OCI-LY1 (cell line): ENCODE data around the gene TDRKH.

Source experiments
- CTCF ChIP-seq: fragments of 200-600 bp; sonication (generic), shearing (Covaris generic); IDR thresholded peaks from 2 replicates; pipeline ENCODE4 v1.5.1; 2017; ENCODE audit warnings: mild to moderate bottlenecking, antibody characterized with exemption, low read length, moderate library complexity, mixed read lengths
- EZH2 ChIP-seq: fragments of 200-600 bp; sonication (generic), shearing (Covaris generic); IDR thresholded peaks from 2 replicates; pipeline ENCODE4 v1.8.0; 2017; ENCODE audit warnings: borderline replicate concordance, mixed run types, mild to moderate bottlenecking, antibody characterized with exemption, low read length, moderate library complexity, mixed read lengths

GRCh38 chr1:151830055-151830454 lies 39.8 kb upstream of the TDRKH start:
- no peak for TF ChIP-seq CTCF
- TF ChIP-seq EZH2 = no peak
